Upper lobe of left lung (tissue), 4 donors: ENCODE measurements around the gene CRYBB2.
"Not testable (repeated sequence)": the region's sequence is repeated elsewhere in the genome, so short reads cannot be mapped to it uniquely, and the experiment has no call there.

Experiments used
- CTCF ChIP-seq, 6 experiments: fragments of 450-650 bp in 4 of 6; fragments of 200-600 bp in 2 of 6; sonication (generic) in 2 of 6; IDR thresholded peaks; one replicate each; pipeline ENCODE4 v1.5.1; 2016 to 2019; ENCODE audit warnings: antibody characterized with exemption in 6 of 6
- POLR2AphosphoS5 ChIP-seq, 2 donors: sonication (generic); formaldehyde crosslinking; IDR thresholded peaks; one replicate each; pipeline ENCODE4 v1.5.1; 2017; ENCODE audit warnings: antibody characterized with exemption in 2 of 2

GRCh38 chr22:25255169-25255568 is 35.7 kb downstream of the CRYBB2 start:
- not testable (repeated sequence) for TF ChIP-seq CTCF, POLR2AphosphoS5 (IDR thresholded peaks at IDR 0.05)
